ENCODE measurements around the gene IFITM10. TPM values are rescaled to one million over a fixed set of nuclear protein-coding genes. Genes with fewer than 3 reads are reported as not detected.

Gene IFITM10
- total and polyA plus RNA-seq, 10 of the 15 experiments (the other 5 are each of a cell fraction or from before 2014, with no cell fraction given), result 0.04 to 0.27 TPM; not detected in 8

DNA sequence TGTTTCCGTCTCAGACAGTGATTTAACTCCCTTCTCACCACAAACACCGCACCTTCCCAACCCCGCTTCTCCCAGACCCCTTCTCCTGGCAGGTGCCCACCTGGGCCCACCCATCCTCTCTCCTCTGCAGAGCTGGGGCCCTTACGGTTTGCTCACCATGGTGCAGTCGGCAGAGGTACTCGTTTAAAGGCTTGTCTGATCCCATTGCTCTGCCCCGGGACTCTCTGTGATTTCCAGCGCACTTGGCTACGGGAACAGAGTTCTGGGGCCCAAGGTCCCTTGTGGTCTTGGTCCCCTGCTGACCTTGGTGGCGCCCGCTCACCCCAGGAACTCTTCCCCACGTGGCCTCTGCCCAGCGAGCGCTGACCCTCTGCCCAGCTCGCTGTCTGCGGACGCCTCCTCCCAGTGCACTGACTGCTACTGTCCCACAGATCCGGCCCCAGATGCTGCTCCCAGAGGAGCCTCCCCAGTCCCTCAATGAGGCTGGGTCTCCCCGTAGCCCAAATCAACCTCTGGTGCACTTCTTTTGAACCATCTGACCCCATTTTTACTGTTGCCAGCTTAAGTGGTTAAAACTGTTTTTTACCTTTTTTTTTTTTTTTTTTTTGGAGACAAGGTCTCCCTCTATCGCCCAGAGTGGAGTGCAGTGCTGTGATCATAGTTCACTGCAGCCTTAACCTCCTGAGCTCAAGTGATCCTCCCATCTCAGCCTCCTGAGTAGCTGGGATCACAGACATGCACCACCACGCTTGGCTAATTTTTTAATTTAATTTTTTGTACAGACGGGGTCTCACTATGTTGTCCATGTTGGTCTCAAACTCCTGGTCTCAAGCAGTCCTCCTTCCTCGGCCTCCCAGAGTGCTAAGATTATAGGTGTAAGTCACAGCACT is 34.6 kb upstream of the IFITM10 start:
- H3K9me3 ChIP-seq (replicated peaks; ENCODE audit: control insufficient read depth, insufficient read depth, low read length), result no peaks in the 10 kb centered on the region
- no peaks in the 10 kb centered on the region for H4K20me1 ChIP-seq (ENCODE audit: control insufficient read depth, insufficient read depth)
- no peak overlapping the region for H2AFZ ChIP-seq (ENCODE audit: control insufficient read depth, low read depth, low read length)
- WGBS (ENCODE audit: insufficient coverage, insufficient replicate concordance, low lambda C conversion rate, missing lambda C conversion rate), result 38% methylated on average over 23 of the region's 23 CpGs
- FAIRE-seq (no peak), DNase-seq (ENCODE audit: low read depth, low spot score) (no peak), ATAC-seq (no peak)
- H3K4me3 ChIP-seq, result no peak overlapping the region
- no peaks in the 10 kb centered on the region for H3K79me2 ChIP-seq (ENCODE audit: control insufficient read depth, insufficient read depth, low read length)
- no peaks in the 10 kb centered on the region for H3K36me3 ChIP-seq (ENCODE audit: control insufficient read depth in 2 of 2, insufficient read depth in 2 of 2, low read length in 1 of 2)
- ChIA-PET RAD21 (ENCODE audit: unreplicated experiment) (interaction anchor here (1.8 kb wide), 1 partner anchor 91 kb away, joined by 4 read pairs; no protein-coding TSS in a partner anchor), CTCF (no interaction called here), SMC1A (ENCODE audit: uncharacterized antibody, unreplicated experiment) (no interaction called here), POLR2A (no interaction called here)
- no peak overlapping the region for H3K4me2 ChIP-seq (ENCODE audit: control insufficient read depth, insufficient read depth)
- no peaks in the 10 kb centered on the region for H3K4me1 ChIP-seq (ENCODE audit: control insufficient read depth, insufficient read depth, low read length)
- H3K27me3 ChIP-seq (replicated peaks in 1 of 2; ENCODE audit: control insufficient read depth in 2 of 2, insufficient read depth in 2 of 2, low read length in 1 of 2), result no peaks in the 10 kb centered on the region; a peak in 2 of 4 replicates
- intact Hi-C loops (cut with micrococcal nuclease; ENCODE audit: unreplicated experiment) (no loop called here), in situ Hi-C loops (cut with MboI) (no loop called here)
- BruUV-seq (replicated peaks), result no TSS peak
- H3K27ac ChIP-seq (ENCODE audit: control insufficient read depth, insufficient read depth), result no peak overlapping the region
- no peak overlapping the region for H3K9ac ChIP-seq (ENCODE audit: control insufficient read depth, insufficient read depth, low read length)
- TF ChIP-seq POLR2AphosphoS5 (IDR thresholded peaks at IDR 0.05; ENCODE audit: low read length) (no peak), CBX3 (IDR thresholded peaks at IDR 0.05; ENCODE audit: borderline replicate concordance, low read depth) (no peak), MEF2A (IDR thresholded peaks at IDR 0.05; ENCODE audit: insufficient read depth, low read depth, low read length) (no peak), IRF4 (IDR thresholded peaks at IDR 0.05; ENCODE audit: low read depth, low read length) (no peak), KDM1A (IDR thresholded peaks at IDR 0.05; ENCODE audit: borderline replicate concordance) (no peak), TCF7 (IDR thresholded peaks at IDR 0.05; ENCODE audit: borderline replicate concordance) (no peak), MYC (IDR thresholded peaks at IDR 0.05; ENCODE audit: insufficient read depth, insufficient read length, insufficient replicate concordance, low read length, severe bottlenecking) (no peak), MTA3 (IDR thresholded peaks at IDR 0.05; ENCODE audit: borderline replicate concordance, low read length) (no peak), TBL1XR1 (IDR thresholded peaks at IDR 0.05; ENCODE audit: low read depth, low read length) (no peak), ESRRA (IDR thresholded peaks at IDR 0.05; ENCODE audit: low read length) (no peak), BACH1 (IDR thresholded peaks at IDR 0.05; ENCODE audit: borderline replicate concordance) (no peak)
- TF ChIP-seq, protein P1, sequence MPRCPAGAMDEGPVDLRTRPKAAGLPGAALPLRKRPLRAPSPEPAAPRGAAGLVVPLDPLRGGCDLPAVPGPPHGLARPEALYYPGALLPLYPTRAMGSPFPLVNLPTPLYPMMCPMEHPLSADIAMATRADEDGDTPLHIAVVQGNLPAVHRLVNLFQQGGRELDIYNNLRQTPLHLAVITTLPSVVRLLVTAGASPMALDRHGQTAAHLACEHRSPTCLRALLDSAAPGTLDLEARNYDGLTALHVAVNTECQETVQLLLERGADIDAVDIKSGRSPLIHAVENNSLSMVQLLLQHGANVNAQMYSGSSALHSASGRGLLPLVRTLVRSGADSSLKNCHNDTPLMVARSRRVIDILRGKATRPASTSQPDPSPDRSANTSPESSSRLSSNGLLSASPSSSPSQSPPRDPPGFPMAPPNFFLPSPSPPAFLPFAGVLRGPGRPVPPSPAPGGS (IDR thresholded peaks at IDR 0.05; ENCODE audit: borderline replicate concordance, insufficient read depth, low read depth, low read length, poor library complexity, severe bottlenecking), result no peak
- TF ChIP-seq, protein P2, sequence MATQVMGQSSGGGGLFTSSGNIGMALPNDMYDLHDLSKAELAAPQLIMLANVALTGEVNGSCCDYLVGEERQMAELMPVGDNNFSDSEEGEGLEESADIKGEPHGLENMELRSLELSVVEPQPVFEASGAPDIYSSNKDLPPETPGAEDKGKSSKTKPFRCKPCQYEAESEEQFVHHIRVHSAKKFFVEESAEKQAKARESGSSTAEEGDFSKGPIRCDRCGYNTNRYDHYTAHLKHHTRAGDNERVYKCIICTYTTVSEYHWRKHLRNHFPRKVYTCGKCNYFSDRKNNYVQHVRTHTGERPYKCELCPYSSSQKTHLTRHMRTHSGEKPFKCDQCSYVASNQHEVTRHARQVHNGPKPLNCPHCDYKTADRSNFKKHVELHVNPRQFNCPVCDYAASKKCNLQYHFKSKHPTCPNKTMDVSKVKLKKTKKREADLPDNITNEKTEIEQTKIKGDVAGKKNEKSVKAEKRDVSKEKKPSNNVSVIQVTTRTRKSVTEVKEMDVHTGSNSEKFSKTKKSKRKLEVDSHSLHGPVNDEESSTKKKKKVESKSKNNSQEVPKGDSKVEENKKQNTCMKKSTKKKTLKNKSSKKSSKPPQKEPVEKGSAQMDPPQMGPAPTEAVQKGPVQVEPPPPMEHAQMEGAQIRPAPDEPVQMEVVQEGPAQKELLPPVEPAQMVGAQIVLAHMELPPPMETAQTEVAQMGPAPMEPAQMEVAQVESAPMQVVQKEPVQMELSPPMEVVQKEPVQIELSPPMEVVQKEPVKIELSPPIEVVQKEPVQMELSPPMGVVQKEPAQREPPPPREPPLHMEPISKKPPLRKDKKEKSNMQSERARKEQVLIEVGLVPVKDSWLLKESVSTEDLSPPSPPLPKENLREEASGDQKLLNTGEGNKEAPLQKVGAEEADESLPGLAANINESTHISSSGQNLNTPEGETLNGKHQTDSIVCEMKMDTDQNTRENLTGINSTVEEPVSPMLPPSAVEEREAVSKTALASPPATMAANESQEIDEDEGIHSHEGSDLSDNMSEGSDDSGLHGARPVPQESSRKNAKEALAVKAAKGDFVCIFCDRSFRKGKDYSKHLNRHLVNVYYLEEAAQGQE (IDR thresholded peaks at IDR 0.05; ENCODE audit: low read depth, low read length), result no peak
- TF ChIP-seq, protein P3, sequence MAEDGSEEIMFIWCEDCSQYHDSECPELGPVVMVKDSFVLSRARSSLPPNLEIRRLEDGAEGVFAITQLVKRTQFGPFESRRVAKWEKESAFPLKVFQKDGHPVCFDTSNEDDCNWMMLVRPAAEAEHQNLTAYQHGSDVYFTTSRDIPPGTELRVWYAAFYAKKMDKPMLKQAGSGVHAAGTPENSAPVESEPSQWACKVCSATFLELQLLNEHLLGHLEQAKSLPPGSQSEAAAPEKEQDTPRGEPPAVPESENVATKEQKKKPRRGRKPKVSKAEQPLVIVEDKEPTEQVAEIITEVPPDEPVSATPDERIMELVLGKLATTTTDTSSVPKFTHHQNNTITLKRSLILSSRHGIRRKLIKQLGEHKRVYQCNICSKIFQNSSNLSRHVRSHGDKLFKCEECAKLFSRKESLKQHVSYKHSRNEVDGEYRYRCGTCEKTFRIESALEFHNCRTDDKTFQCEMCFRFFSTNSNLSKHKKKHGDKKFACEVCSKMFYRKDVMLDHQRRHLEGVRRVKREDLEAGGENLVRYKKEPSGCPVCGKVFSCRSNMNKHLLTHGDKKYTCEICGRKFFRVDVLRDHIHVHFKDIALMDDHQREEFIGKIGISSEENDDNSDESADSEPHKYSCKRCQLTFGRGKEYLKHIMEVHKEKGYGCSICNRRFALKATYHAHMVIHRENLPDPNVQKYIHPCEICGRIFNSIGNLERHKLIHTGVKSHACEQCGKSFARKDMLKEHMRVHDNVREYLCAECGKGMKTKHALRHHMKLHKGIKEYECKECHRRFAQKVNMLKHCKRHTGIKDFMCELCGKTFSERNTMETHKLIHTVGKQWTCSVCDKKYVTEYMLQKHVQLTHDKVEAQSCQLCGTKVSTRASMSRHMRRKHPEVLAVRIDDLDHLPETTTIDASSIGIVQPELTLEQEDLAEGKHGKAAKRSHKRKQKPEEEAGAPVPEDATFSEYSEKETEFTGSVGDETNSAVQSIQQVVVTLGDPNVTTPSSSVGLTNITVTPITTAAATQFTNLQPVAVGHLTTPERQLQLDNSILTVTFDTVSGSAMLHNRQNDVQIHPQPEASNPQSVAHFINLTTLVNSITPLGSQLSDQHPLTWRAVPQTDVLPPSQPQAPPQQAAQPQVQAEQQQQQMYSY (CRISPR knock-in tag; IDR thresholded peaks at IDR 0.05), result no peak

Measured in GM12878 (cell line).